ENCODE data around the gene MADD. TPM values are rescaled to one million over a fixed set of nuclear protein-coding genes. Genes with fewer than 3 reads are reported as not detected.

The MADD gene
- total RNA-seq, 1 experiment from 2014 or later: 41.0 TPM

DNA sequence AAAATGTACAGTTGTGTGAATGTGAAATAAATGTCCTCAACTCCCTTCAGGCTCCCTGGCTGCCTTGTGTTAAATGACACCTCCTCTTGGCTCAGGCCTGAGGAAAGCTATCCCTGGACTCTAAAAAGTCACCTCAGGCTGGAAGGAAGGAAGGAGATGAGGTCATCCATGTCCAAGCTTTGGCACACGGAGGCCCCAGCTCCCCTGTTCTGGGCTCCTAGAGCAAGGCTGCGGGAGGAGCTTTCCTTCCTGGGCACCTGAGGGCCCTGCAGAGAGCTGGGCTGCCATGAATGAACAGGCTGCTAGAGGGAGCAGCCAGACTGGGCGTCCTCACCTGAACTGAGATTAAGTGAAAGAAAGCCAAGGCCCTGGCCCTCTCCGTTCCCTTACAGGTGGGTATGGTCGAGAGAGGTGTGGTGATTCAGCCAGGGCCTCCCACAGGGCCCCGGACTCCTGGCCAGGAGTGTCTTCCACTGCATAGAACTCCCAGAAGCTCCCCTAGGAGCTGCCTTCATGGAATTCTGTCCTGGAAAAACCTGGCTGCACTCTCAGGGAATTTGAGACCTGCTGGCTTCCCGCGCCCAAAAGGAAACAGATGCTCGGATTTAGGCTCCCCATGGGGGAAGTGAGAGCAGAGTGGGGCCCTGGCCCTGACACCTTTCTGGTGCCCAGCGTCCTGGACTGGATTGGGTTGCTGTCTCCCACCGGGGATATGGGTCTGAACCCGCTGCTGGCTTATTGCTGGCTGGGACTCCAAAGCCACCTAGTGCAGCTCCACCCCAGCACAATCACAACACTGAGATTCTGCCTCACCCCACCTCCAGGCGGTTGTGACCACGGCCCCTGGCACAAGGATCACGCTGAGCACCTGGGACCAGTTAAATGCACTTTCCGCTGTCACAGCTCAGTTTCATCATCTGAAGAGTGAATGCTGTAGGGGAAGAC is 60.3 kb downstream of the MADD start:
- H2AFZ ChIP-seq (ENCODE audit: low read length): no peak overlapping the region
- H3K27me3 Mint-ChIP-seq (ENCODE audit: low read depth): no peaks in the 10 kb centered on the region
- no peak overlapping the region for H3K4ac ChIP-seq (ENCODE audit: low read depth, low read length)
- H2BK5ac ChIP-seq (ENCODE audit: insufficient read length, low read length): no peak overlapping the region
- H2BK120ac ChIP-seq (ENCODE audit: low read depth, low read length, poor library complexity, severe bottlenecking): no peak overlapping the region
- H3K23ac ChIP-seq (ENCODE audit: insufficient read length, low read depth, low read length): no peak overlapping the region
- no peak overlapping the region for H3T11ph ChIP-seq (ENCODE audit: low read length)
- H3K9ac ChIP-seq (ENCODE audit: extremely low read depth, insufficient read length, low read length): no peak overlapping the region
- DNase-seq: peak; percentile 43
- H3K79me2 ChIP-seq (ENCODE audit: insufficient read depth, low read length): no peaks in the 10 kb centered on the region
- no peak overlapping the region for H4K91ac ChIP-seq (ENCODE audit: insufficient read length, low read depth, low read length)
- H3K18ac ChIP-seq (ENCODE audit: insufficient read length, low read depth, low read length): no peak overlapping the region
- H3K9me3 Mint-ChIP-seq: no peaks in the 10 kb centered on the region
- H3K56ac ChIP-seq (ENCODE audit: insufficient read length, low read depth, low read length): no peak overlapping the region
- no peaks in the 10 kb centered on the region for H3K4me1 ChIP-seq (ENCODE audit: insufficient read depth, low read length)
- peak overlapping the region in 2 of 3 experiments; percentile 51 to 75; a peak in 1 of 7 replicates for H3K27ac Mint-ChIP-seq
- H2BK15ac ChIP-seq (ENCODE audit: low read depth, low read length): no peak overlapping the region
- no peak overlapping the region for H4K8ac ChIP-seq (replicated peaks; ENCODE audit: insufficient read length, low read depth, low read length)
- H3K14ac ChIP-seq (ENCODE audit: insufficient read depth, low read length): no peak overlapping the region
- no peaks in the 10 kb centered on the region for H4K20me1 ChIP-seq (ENCODE audit: control insufficient read depth, insufficient read depth, insufficient read length)
- H2BK12ac ChIP-seq (ENCODE audit: insufficient read length, low read depth, low read length): no peak overlapping the region
- no peaks in the 10 kb centered on the region for H3K79me1 ChIP-seq (ENCODE audit: insufficient read depth, low read depth, low read length, poor library complexity, severe bottlenecking)
- TF ChIP-seq, protein P1, sequence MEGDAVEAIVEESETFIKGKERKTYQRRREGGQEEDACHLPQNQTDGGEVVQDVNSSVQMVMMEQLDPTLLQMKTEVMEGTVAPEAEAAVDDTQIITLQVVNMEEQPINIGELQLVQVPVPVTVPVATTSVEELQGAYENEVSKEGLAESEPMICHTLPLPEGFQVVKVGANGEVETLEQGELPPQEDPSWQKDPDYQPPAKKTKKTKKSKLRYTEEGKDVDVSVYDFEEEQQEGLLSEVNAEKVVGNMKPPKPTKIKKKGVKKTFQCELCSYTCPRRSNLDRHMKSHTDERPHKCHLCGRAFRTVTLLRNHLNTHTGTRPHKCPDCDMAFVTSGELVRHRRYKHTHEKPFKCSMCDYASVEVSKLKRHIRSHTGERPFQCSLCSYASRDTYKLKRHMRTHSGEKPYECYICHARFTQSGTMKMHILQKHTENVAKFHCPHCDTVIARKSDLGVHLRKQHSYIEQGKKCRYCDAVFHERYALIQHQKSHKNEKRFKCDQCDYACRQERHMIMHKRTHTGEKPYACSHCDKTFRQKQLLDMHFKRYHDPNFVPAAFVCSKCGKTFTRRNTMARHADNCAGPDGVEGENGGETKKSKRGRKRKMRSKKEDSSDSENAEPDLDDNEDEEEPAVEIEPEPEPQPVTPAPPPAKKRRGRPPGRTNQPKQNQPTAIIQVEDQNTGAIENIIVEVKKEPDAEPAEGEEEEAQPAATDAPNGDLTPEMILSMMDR (conservative IDR thresholded peaks at IDR 0.05): peak; percentile 36; the same call in 1 of the 3 replicates
- H3K4me2 ChIP-seq (ENCODE audit: insufficient read depth, insufficient read length, low read length): no peak overlapping the region
- no peak overlapping the region for H2BK20ac ChIP-seq (ENCODE audit: low read depth, low read length, poor library complexity, severe bottlenecking)
- H3K27me3 ChIP-seq (ENCODE audit: insufficient read depth, low read length): no peaks in the 10 kb centered on the region
- no peak overlapping the region for H4K5ac ChIP-seq (ENCODE audit: insufficient read length, low read depth, low read length)
- H3K9me3 ChIP-seq (ENCODE audit: control insufficient read depth, low read depth, low read length): no peaks in the 10 kb centered on the region
- no CpG with 5 or more reads among the region's 16 CpGs for whole genome bisulfite sequencing (ENCODE audit: extremely low coverage, insufficient read length, low lambda C conversion rate)
- H3K4me1 Mint-ChIP-seq: no peaks in the 10 kb centered on the region
- H3K36me3 Mint-ChIP-seq (ENCODE audit: insufficient read depth in 1 of 3, low read depth in 3 of 3): peaks cover 4 to 31% (median 22%) of the 10 kb centered on the region in 3 experiments; a peak in 5 of 7 replicates
- H3K4me3 Mint-ChIP-seq: no peak overlapping the region
- H3K27ac ChIP-seq (ENCODE audit: insufficient read length, low read depth, low read length): no peak overlapping the region
- no peak overlapping the region for H2AK5ac ChIP-seq (ENCODE audit: insufficient read length, low read length)
- H3K23me2 ChIP-seq (ENCODE audit: insufficient read length, low read depth, low read length, poor library complexity, severe bottlenecking): no peaks in the 10 kb centered on the region
